Measurements from ENCODE around the gene SPATA20. TPM values are rescaled to one million over a fixed set of nuclear protein-coding genes. Genes with fewer than 3 reads are reported as not detected.

SPATA20 gene
- total RNA-seq, 1 donor from 2014 or later = 101 TPM

GRCh38 chr17:50578173-50578572 lies 31.2 kb downstream of the SPATA20 start:
- no peak for DNase-seq (ENCODE audit: low spot score)

- DNase-seq (ENCODE audit: low spot score) = no peak
Observed at GRCh38 chr17:50579399-50579798, 32.4 kb downstream of the SPATA20 start.

- DNase-seq (ENCODE audit: low spot score) = no peak
Observed at GRCh38 chr17:50580646-50581045, 33.7 kb downstream of the SPATA20 start.

- DNase-seq (ENCODE audit: low spot score) = no peak
Observed at GRCh38 chr17:50581316-50581715, 34.3 kb downstream of the SPATA20 start.

GRCh38 chr17:50582741-50583140 lies 35.8 kb downstream of the SPATA20 start:
- DNase-seq (ENCODE audit: low spot score) = no peak

- no peak for DNase-seq (ENCODE audit: low spot score)
Observed at GRCh38 chr17:50583641-50584040, 36.7 kb downstream of the SPATA20 start.

GRCh38 chr17:50584116-50584515 lies 37.1 kb downstream of the SPATA20 start:
- no peak for DNase-seq (ENCODE audit: low spot score)

- no peak for DNase-seq (ENCODE audit: low spot score)
Observed at GRCh38 chr17:50584749-50585148, 37.8 kb downstream of the SPATA20 start.

GRCh38 chr17:50585346-50585745 lies 38.4 kb downstream of the SPATA20 start:
- DNase-seq (ENCODE audit: low spot score) = no peak

GRCh38 chr17:50585891-50586290 lies 38.9 kb downstream of the SPATA20 start:
- DNase-seq (ENCODE audit: low spot score) = no peak

GRCh38 chr17:50586421-50587247 lies 39.7 kb downstream of the SPATA20 start:
- DNase-seq (ENCODE audit: low spot score) = no peak

- no peak for DNase-seq (ENCODE audit: low spot score)
Observed at GRCh38 chr17:50587571-50587970, 40.6 kb downstream of the SPATA20 start.

- DNase-seq (ENCODE audit: low spot score) = no peak
Observed at GRCh38 chr17:50588391-50589049, 41.5 kb downstream of the SPATA20 start.

- no peak for DNase-seq (ENCODE audit: low spot score)
Observed at GRCh38 chr17:50589095-50589705, 42.2 kb downstream of the SPATA20 start.

- DNase-seq (ENCODE audit: low spot score) = no peak
Observed at GRCh38 chr17:50590946-50591737, 44.2 kb downstream of the SPATA20 start.

GRCh38 chr17:50593321-50593720 lies 46.3 kb downstream of the SPATA20 start:
- DNase-seq (ENCODE audit: low spot score) = no peak

- no peak for DNase-seq (ENCODE audit: low spot score)
Observed at GRCh38 chr17:50594128-50594823, 47.3 kb downstream of the SPATA20 start.

GRCh38 chr17:50594892-50595291 lies 47.9 kb downstream of the SPATA20 start:
- DNase-seq (ENCODE audit: low spot score) = no peak

GRCh38 chr17:50596191-50597037 lies 49.4 kb downstream of the SPATA20 start:
- no peak for DNase-seq (ENCODE audit: low spot score)

GRCh38 chr17:50598487-50598886 lies 51.5 kb downstream of the SPATA20 start:
- no peak for DNase-seq (ENCODE audit: low spot score)

All from ureter (tissue), 1 donor.